HepG2 (cell line): ENCODE data around the gene LARP7. TPM values are rescaled to one million over a fixed set of nuclear protein-coding genes. Genes with fewer than 3 reads are reported as not detected.

Source experiments
- AGO2 ChIP-seq: fragments of 200-400 bp; formaldehyde crosslinking; optimal IDR thresholded peaks from 2 replicates; pipeline ENCODE3; 2017; ENCODE audit warnings: mild to moderate bottlenecking, low read depth, low read length, moderate library complexity
- CBX2 ChIP-seq, 2 experiments: fragments of 200-600 bp in 1 of 2; sonication (generic); formaldehyde crosslinking in 1 of 2; IDR thresholded peaks; 2 replicates each; pipeline versions ENCODE4 v1.7.0 to v1.8.1; 2018 to 2022; ENCODE audit warnings: low read depth in 2 of 2, low read length in 1 of 2, mild to moderate bottlenecking in 1 of 2, missing genetic modification reagents in 1 of 2
- CEBPG ChIP-seq: IDR thresholded peaks from 2 replicates; pipeline ENCODE4 v1.6.1; 2016
- HDAC2 ChIP-seq: sonication (generic); formaldehyde crosslinking; IDR thresholded peaks from 2 replicates; pipeline ENCODE4 v1.4.0; 2020; ENCODE audit warnings: missing genetic modification reagents
- HOXA3 ChIP-seq: sonication (generic); formaldehyde crosslinking; IDR thresholded peaks from 2 replicates; pipeline ENCODE4 v1.5.0; 2020; ENCODE audit warnings: missing genetic modification reagents
- JDP2 ChIP-seq: sonication (generic); formaldehyde crosslinking; IDR thresholded peaks from 2 replicates; pipeline ENCODE4 v1.8.1; 2022; ENCODE audit warnings: missing genetic modification reagents, borderline replicate concordance
- KLF15 ChIP-seq: sonication (generic); formaldehyde crosslinking; IDR thresholded peaks from 2 replicates; pipeline ENCODE4 v1.8.1; 2023; ENCODE audit warnings: borderline replicate concordance, mild to moderate bottlenecking, inconsistent platforms, missing genetic modification reagents, mixed read lengths
- MYNN ChIP-seq: sonication (generic); formaldehyde crosslinking; IDR thresholded peaks from 2 replicates; pipeline ENCODE4 v1.4.0; 2020; ENCODE audit warnings: mild to moderate bottlenecking, low read depth, missing genetic modification reagents
- NFE2L2 ChIP-seq: fragments of 150-350 bp; IDR thresholded peaks from 2 replicates; pipeline ENCODE4 v1.6.1; 2014; ENCODE audit warnings: low read length
- RARA ChIP-seq: IDR thresholded peaks from 2 replicates; pipeline ENCODE4 v1.6.1; 2016; ENCODE audit warnings: missing genetic modification reagents, missing compliant biosample characterization
- SETDB1 ChIP-seq: sonication (generic); formaldehyde crosslinking; IDR thresholded peaks from 2 replicates; pipeline ENCODE4 v1.5.1; 2020; ENCODE audit warnings: missing genetic modification reagents, mild to moderate bottlenecking, borderline replicate concordance
- SMARCC2 ChIP-seq: fragments of 450-650 bp; IDR thresholded peaks from 2 replicates; pipeline ENCODE4 v1.6.1; 2017; ENCODE audit warnings: antibody characterized with exemption, mild to moderate bottlenecking
- SMARCE1 ChIP-seq: fragments of 450-650 bp; IDR thresholded peaks from 2 replicates; pipeline ENCODE4 v1.6.1; 2017; ENCODE audit warnings: borderline replicate concordance
- ZBTB7A ChIP-seq: sonication (generic); formaldehyde crosslinking; IDR thresholded peaks from 2 replicates; pipeline ENCODE4 v1.8.0; 2022; ENCODE audit warnings: mild to moderate bottlenecking, missing genetic modification reagents
- ZNF124 ChIP-seq: sonication (generic); formaldehyde crosslinking; IDR thresholded peaks from 2 replicates; pipeline ENCODE4 v1.4.0; 2020; ENCODE audit warnings: missing genetic modification reagents
- ZNF205 ChIP-seq: IDR thresholded peaks from 2 replicates; pipeline ENCODE4 v1.6.1; 2018; ENCODE audit warnings: missing biosample characterization, missing genetic modification reagents
- ZNF672 ChIP-seq: sonication (generic); formaldehyde crosslinking; IDR thresholded peaks from 2 replicates; pipeline ENCODE4 v1.8.1; 2022; ENCODE audit warnings: missing genetic modification reagents
- ZNF674 ChIP-seq: sonication (generic); formaldehyde crosslinking; IDR thresholded peaks from 2 replicates; pipeline ENCODE4 v1.5.0; 2020; ENCODE audit warnings: low read depth, mild to moderate bottlenecking, missing genetic modification reagents
- ZNF777 ChIP-seq: sonication (generic); formaldehyde crosslinking; IDR thresholded peaks from 2 replicates; pipeline ENCODE4 v1.4.0; 2020; ENCODE audit warnings: missing genetic modification reagents
- polyA plus RNA-seq, 8 experiments: library from polyadenylated mRNA; depleted of rRNA in 3 of 8; stranded (reverse) in 7 of 8; unstranded in 1 of 8; fragments of >200 nt; fragmentation: Illumina TruSeq in 4 of 8; extraction: Trizol in 4 of 8; gene quantifications; 2 replicates each; pipeline versions ENCODE4 v1.2.1 to v1.2.3, GENCODE V29; 2011 to 2016; ENCODE audit warnings: low read depth in 4 of 8, missing spikeins in 1 of 8, mixed read lengths in 1 of 8; ENCODE audit not compliant: insufficient read depth in 1 of 8
- total RNA-seq, 5 experiments: library from RNA; depleted of rRNA; stranded (reverse); fragments of >200 nt; fragmentation: Illumina TruSeq; extraction: Trizol; gene quantifications; 2 replicates each; pipeline ENCODE4 v1.2.3, GENCODE V29; 2016; ENCODE audit warnings: low read depth in 1 of 5
- TF ChIP-seq, protein P1 (sequence below): sonication (generic); formaldehyde crosslinking; IDR thresholded peaks from 2 replicates; pipeline ENCODE4 v1.4.0; 2020; ENCODE audit warnings: missing genetic modification reagents, borderline replicate concordance
- TF ChIP-seq, protein P2 (sequence below): sonication (generic); formaldehyde crosslinking; IDR thresholded peaks from 2 replicates; pipeline ENCODE4 v1.5.0; 2020; ENCODE audit warnings: mild to moderate bottlenecking, missing genetic modification reagents, borderline replicate concordance
- TF ChIP-seq, protein P3 (sequence below): sonication (generic); formaldehyde crosslinking; IDR thresholded peaks from 2 replicates; pipeline ENCODE4 v1.5.1; 2020; ENCODE audit warnings: missing genetic modification reagents, mild to moderate bottlenecking, borderline replicate concordance

Gene LARP7
- total and polyA plus RNA-seq, 2 of the 13 experiments (the other 11 are each of a cell fraction or from before 2014, with no cell fraction given): 9.7 to 37.1 TPM

DNA sequence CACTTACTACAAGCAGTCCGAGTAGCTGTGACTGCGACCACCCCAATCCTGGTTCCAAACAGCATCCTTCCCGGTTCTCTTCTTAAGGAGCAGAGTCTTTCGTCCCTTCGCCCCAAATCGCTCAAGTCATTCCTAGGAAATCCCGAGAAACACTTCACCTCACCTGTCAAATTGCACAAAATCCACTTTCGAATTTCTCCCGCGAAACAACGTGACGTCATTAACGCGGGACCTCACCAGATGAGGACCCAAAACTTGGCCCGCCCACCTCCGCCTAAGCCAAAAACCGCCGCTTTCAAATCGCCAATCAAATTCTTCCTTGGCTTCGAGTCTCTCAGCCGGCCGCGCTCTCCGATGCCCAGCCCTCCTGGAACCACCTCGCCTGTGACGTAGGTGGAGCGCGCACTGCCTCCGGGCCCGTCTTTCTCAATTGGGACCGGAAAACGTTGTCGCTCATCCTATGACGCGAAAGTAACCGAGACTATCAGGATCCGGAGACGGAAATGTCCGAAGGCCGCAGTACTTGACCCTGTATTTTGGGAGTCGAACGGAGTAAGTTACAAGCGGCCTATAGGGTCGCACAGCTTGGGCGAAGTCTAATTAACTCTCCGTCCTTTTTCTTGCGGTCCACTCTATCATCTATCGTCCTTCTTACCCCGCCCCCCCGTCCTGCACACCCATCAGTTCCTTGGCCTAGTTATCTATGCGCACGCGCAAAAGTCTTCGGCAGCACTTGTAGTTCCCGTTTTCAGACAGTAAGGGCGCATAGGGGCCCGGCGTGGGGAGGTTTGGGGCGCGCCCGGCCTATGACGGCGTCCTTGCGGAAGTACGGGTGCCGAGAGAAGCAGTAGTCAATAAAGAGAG, at the start of gene LARP7, which contains the start of gene ZGRF1 (continued):
- TF ChIP-seq, protein P1, sequence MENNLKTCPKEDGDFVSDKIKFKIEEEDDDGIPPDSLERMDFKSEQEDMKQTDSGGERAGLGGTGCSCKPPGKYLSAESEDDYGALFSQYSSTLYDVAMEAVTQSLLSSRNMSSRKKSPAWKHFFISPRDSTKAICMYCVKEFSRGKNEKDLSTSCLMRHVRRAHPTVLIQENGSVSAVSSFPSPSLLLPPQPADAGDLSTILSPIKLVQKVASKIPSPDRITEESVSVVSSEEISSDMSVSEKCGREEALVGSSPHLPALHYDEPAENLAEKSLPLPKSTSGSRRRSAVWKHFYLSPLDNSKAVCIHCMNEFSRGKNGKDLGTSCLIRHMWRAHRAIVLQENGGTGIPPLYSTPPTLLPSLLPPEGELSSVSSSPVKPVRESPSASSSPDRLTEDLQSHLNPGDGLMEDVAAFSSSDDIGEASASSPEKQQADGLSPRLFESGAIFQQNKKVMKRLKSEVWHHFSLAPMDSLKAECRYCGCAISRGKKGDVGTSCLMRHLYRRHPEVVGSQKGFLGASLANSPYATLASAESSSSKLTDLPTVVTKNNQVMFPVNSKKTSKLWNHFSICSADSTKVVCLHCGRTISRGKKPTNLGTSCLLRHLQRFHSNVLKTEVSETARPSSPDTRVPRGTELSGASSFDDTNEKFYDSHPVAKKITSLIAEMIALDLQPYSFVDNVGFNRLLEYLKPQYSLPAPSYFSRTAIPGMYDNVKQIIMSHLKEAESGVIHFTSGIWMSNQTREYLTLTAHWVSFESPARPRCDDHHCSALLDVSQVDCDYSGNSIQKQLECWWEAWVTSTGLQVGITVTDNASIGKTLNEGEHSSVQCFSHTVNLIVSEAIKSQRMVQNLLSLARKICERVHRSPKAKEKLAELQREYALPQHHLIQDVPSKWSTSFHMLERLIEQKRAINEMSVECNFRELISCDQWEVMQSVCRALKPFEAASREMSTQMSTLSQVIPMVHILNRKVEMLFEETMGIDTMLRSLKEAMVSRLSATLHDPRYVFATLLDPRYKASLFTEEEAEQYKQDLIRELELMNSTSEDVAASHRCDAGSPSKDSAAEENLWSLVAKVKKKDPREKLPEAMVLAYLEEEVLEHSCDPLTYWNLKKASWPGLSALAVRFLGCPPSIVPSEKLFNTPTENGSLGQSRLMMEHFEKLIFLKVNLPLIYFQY (CRISPR knock-in tag): no peak
- TF ChIP-seq JDP2 (CRISPR knock-in tag) (no peak), MYNN (CRISPR knock-in tag) (no peak), SMARCC2 (no peak), ZNF205 (CRISPR knock-in tag) (peak; percentile 98), HOXA3 (CRISPR knock-in tag) (peak; percentile 100), CEBPG (CRISPR knock-in tag) (0 out of 2 replicates have a peak, but pooled peaks have one; percentile 36), ZNF674 (CRISPR knock-in tag) (0 out of 2 replicates have a peak, but pooled peaks have one; percentile 34), ZNF672 (CRISPR knock-in tag) (no peak), AGO2 (no peak), SETDB1 (CRISPR knock-in tag) (no peak), ZBTB7A (CRISPR knock-in tag) (no peak), ZNF777 (CRISPR knock-in tag) (peak; percentile 53; the same call in 1 of the 2 replicates), KLF15 (CRISPR knock-in tag) (0 out of 2 replicates have a peak, but pooled peaks have one; percentile 20), SMARCE1 (no peak), RARA (CRISPR knock-in tag) (no peak; the same call in 1 of the 2 replicates), NFE2L2 (no peak), CBX2 (IDR thresholded peaks at IDR 0.05; ENCODE audit: low read depth, low read length) (no peak), CBX2 (CRISPR knock-in tag; IDR thresholded peaks at IDR 0.05; ENCODE audit: low read depth) (no peak), HDAC2 (peak; percentile 77), ZNF124 (CRISPR knock-in tag) (no peak)
- TF ChIP-seq, protein P2, sequence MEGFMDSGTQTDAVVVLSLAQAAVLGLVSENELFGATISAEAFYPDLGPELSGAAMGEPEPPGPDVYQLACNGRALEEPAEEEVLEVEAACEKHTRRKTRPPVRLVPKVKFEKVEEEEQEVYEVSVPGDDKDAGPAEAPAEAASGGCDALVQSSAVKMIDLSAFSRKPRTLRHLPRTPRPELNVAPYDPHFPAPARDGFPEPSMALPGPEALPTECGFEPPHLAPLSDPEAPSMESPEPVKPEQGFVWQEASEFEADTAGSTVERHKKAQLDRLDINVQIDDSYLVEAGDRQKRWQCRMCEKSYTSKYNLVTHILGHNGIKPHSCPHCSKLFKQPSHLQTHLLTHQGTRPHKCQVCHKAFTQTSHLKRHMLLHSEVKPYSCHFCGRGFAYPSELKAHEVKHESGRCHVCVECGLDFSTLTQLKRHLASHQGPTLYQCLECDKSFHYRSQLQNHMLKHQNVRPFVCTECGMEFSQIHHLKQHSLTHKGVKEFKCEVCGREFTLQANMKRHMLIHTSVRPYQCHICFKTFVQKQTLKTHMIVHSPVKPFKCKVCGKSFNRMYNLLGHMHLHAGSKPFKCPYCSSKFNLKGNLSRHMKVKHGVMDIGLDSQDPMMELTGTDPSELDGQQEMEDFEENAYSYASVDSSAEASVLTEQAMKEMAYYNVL (CRISPR knock-in tag): 0 out of 2 replicates have a peak, but pooled peaks have one; percentile 22
- TF ChIP-seq, protein P3, sequence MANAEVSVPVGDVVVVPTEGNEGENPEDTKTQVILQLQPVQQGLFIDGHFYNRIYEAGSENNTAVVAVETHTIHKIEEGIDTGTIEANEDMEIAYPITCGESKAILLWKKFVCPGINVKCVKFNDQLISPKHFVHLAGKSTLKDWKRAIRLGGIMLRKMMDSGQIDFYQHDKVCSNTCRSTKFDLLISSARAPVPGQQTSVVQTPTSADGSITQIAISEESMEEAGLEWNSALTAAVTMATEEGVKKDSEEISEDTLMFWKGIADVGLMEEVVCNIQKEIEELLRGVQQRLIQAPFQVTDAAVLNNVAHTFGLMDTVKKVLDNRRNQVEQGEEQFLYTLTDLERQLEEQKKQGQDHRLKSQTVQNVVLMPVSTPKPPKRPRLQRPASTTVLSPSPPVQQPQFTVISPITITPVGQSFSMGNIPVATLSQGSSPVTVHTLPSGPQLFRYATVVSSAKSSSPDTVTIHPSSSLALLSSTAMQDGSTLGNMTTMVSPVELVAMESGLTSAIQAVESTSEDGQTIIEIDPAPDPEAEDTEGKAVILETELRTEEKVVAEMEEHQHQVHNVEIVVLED (CRISPR knock-in tag): peak; percentile 77
